ENCODE data around the gene MPI. TPM values are rescaled to one million over a fixed set of nuclear protein-coding genes. Genes with fewer than 3 reads are reported as not detected.

MPI gene
- total RNA-seq, 1 experiment from 2014 or later = 57.5 TPM

DNA sequence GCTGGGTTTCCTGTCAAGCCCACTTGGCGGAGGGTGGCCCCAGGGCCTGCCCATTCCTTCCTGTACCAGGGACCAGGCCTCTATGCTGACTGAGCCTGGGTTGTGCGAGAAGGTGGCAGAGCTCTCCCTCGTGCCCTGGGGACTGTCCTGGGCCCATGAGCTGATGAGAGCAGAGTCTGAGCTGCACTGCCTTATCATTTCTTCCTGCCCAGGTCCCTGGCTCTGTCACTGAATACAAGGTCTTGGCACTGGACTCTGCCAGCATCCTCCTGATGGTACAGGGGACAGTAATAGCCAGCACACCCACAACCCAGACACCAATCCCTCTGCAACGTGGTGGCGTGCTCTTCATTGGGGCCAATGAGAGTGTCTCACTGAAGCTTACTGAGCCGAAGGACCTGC lies 7.5 kb downstream of the MPI start:
- Histone ChIP-seq H3K23me2 (ENCODE audit: insufficient read length, low read depth, low read length, poor library complexity, severe bottlenecking) (no peaks in the 10 kb centered on the region), H3K4ac (ENCODE audit: low read depth, low read length) (no peak overlapping the region), H2AK5ac (ENCODE audit: insufficient read length, low read length) (no peak overlapping the region), H4K5ac (ENCODE audit: insufficient read length, low read depth, low read length) (no peak overlapping the region), H3K27ac (ENCODE audit: insufficient read length, low read depth, low read length) (no peak overlapping the region), H2AFZ (ENCODE audit: low read length) (no peak overlapping the region), H3K79me1 (ENCODE audit: insufficient read depth, low read depth, low read length, poor library complexity, severe bottlenecking) (no peaks in the 10 kb centered on the region), H4K8ac (replicated peaks; ENCODE audit: insufficient read length, low read depth, low read length) (no peak overlapping the region), H3K4me1 (ENCODE audit: insufficient read depth, low read length) (no peaks in the 10 kb centered on the region), H3K18ac (ENCODE audit: insufficient read length, low read depth, low read length) (no peak overlapping the region), H3K9ac (ENCODE audit: extremely low read depth, insufficient read length, low read length) (no peak overlapping the region), H4K91ac (ENCODE audit: insufficient read length, low read depth, low read length) (no peak overlapping the region), H3K27me3 (ENCODE audit: insufficient read depth, low read length) (no peaks in the 10 kb centered on the region), H2BK12ac (ENCODE audit: insufficient read length, low read depth, low read length) (no peak overlapping the region), H2BK120ac (ENCODE audit: low read depth, low read length, poor library complexity, severe bottlenecking) (no peak overlapping the region), H3K14ac (ENCODE audit: insufficient read depth, low read length) (no peak overlapping the region), H2BK5ac (ENCODE audit: insufficient read length, low read length) (no peak overlapping the region), H2BK15ac (ENCODE audit: low read depth, low read length) (no peak overlapping the region), H2BK20ac (ENCODE audit: low read depth, low read length, poor library complexity, severe bottlenecking) (no peak overlapping the region), H3K79me2 (ENCODE audit: insufficient read depth, low read length) (no peaks in the 10 kb centered on the region), H3K56ac (ENCODE audit: insufficient read length, low read depth, low read length) (no peak overlapping the region), H3K23ac (ENCODE audit: insufficient read length, low read depth, low read length) (no peak overlapping the region), H3K9me3 (ENCODE audit: control insufficient read depth, low read depth, low read length) (no peaks in the 10 kb centered on the region), H3T11ph (ENCODE audit: low read length) (no peak overlapping the region), H3K4me2 (ENCODE audit: insufficient read depth, insufficient read length, low read length) (no peak overlapping the region), H4K20me1 (ENCODE audit: control insufficient read depth, insufficient read depth, insufficient read length) (no peaks in the 10 kb centered on the region)
- H3K4me1 Mint-ChIP-seq = no peaks in the 10 kb centered on the region
- TF ChIP-seq, protein P1, sequence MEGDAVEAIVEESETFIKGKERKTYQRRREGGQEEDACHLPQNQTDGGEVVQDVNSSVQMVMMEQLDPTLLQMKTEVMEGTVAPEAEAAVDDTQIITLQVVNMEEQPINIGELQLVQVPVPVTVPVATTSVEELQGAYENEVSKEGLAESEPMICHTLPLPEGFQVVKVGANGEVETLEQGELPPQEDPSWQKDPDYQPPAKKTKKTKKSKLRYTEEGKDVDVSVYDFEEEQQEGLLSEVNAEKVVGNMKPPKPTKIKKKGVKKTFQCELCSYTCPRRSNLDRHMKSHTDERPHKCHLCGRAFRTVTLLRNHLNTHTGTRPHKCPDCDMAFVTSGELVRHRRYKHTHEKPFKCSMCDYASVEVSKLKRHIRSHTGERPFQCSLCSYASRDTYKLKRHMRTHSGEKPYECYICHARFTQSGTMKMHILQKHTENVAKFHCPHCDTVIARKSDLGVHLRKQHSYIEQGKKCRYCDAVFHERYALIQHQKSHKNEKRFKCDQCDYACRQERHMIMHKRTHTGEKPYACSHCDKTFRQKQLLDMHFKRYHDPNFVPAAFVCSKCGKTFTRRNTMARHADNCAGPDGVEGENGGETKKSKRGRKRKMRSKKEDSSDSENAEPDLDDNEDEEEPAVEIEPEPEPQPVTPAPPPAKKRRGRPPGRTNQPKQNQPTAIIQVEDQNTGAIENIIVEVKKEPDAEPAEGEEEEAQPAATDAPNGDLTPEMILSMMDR (conservative IDR thresholded peaks at IDR 0.05) = no peak
- peaks cover 25 to 63% (median 47%) of the 10 kb centered on the region in 3 experiments; a peak in 6 of 7 replicates for H3K36me3 Mint-ChIP-seq (ENCODE audit: insufficient read depth in 1 of 3, low read depth in 3 of 3)
- no peaks in the 10 kb centered on the region for H3K9me3 Mint-ChIP-seq
- WGBS (ENCODE audit: extremely low coverage, insufficient read length, low lambda C conversion rate) = no CpG with 5 or more reads among the region's 6 CpGs
- no peak overlapping the region for H3K4me3 Mint-ChIP-seq
- DNase-seq = no peak
- H3K27me3 Mint-ChIP-seq (ENCODE audit: low read depth) = no peaks in the 10 kb centered on the region
- peak overlapping the region in 1 of 3 experiments; percentile 71; a peak in 2 of 7 replicates for H3K27ac Mint-ChIP-seq
